Fibroblast of pulmonary artery (primary cell): ENCODE results near the gene CD101.

ENCODE experiments used
- DNase-seq: peaks from one replicate; pipeline ENCODE4 v3.0.0-alpha.2; 2010; ENCODE audit warnings: low read depth
- H3K4me3 ChIP-seq: replicated peaks from 2 replicates; pipeline ENCODE4 v1.5.1; 2011; ENCODE audit warnings: low read depth, mild to moderate bottlenecking, control low read depth, low read length, moderate library complexity
- TF ChIP-seq, protein P1 (sequence below): IDR thresholded peaks from 2 replicates; pipeline ENCODE4 v1.5.1; 2011; ENCODE audit warnings: mild to moderate bottlenecking, control low read depth, low read length, inconsistent platforms; ENCODE audit errors: missing control alignments

The CD101 gene

DNA sequence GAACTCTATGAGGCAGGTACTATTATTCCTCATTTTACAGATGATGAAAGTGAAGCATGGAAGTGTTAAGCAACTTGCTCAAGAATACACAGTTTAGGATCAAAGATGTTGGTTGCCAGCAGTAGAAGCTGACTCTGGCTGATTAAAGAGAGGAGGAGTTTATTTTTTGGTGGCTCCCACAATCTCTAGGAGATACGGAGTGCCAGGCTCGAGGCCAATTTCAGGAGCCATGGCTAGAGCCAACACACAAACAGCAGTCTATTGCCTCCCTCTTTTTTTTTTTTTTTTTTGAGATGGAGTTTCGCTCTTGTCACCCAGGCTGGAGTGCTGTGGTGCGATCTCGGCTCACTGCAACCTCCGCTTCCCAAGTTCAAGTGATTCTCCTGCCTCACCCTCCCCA, 78.2 kb downstream of the CD101 start:
- no peak overlapping the region for H3K4me3 ChIP-seq
- TF ChIP-seq, protein P1, sequence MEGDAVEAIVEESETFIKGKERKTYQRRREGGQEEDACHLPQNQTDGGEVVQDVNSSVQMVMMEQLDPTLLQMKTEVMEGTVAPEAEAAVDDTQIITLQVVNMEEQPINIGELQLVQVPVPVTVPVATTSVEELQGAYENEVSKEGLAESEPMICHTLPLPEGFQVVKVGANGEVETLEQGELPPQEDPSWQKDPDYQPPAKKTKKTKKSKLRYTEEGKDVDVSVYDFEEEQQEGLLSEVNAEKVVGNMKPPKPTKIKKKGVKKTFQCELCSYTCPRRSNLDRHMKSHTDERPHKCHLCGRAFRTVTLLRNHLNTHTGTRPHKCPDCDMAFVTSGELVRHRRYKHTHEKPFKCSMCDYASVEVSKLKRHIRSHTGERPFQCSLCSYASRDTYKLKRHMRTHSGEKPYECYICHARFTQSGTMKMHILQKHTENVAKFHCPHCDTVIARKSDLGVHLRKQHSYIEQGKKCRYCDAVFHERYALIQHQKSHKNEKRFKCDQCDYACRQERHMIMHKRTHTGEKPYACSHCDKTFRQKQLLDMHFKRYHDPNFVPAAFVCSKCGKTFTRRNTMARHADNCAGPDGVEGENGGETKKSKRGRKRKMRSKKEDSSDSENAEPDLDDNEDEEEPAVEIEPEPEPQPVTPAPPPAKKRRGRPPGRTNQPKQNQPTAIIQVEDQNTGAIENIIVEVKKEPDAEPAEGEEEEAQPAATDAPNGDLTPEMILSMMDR: no peak
- DNase-seq: no peak

DNA sequence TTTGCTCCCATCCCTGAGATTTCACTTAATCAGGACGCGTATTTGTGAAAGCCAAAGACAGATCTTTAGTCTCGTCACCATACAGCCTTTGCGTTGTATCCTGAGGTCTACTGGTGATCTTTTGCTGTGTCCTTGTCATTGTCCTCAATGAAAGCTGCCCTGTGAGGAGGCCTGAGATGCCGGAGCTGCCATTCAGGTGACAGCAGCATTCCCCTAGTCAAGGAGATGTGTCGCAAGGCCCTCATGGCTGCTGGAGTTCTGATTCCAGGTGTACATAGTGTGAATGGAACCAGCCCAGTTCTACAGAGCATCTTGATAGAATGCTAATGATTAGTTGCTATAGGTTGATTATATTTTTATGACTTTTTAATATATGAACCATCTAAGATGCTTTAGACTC, 82.7 kb downstream of the CD101 start:
- TF ChIP-seq, protein P1: no peak
- H3K4me3 ChIP-seq: no peak overlapping the region
- no peak for DNase-seq
